ENCODE results near the gene EML6. TPM values are rescaled to one million over a fixed set of nuclear protein-coding genes. Genes with fewer than 3 reads are reported as not detected.

EML6 gene
- polyA plus RNA-seq, 1 donor (not counting 4 experiments of a cell fraction or from before 2014, with no cell fraction given): 0.96 TPM

DNA sequence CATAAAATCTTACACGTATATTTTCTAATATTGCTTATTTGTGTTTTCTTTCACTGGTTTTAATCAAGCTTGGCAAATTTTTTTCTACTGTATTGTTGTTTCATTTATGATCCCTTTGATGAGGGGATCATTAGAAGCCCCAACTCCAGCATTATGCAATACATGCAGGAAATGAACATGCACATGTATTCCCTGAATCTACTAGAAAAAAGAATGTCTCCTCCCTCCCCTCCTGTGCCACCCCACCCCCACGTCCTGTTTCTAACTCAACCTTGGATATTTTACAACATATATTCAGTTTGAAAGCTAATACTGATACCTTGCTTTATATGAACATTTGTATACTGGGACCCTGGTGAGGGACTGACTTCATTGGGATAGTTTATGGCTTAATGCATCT lies 53.0 kb downstream of the EML6 start:
- Histone ChIP-seq H4K20me1 (ENCODE audit: control insufficient read depth, extremely low read depth, insufficient read depth, low read length) (no peaks in the 10 kb centered on the region), H3K27me3 (ENCODE audit: control insufficient read depth, extremely low read depth, insufficient read depth, low read length) (no peaks in the 10 kb centered on the region), H3K79me2 (ENCODE audit: control insufficient read depth, insufficient read depth, low read length) (no peaks in the 10 kb centered on the region), H3K9me1 (ENCODE audit: control insufficient read depth, extremely low read depth, insufficient read depth, low read length) (no peaks in the 10 kb centered on the region), H3K9ac (ENCODE audit: control insufficient read depth, extremely low read depth, insufficient read depth, low read length) (no peak overlapping the region), H3K4me2 (ENCODE audit: control insufficient read depth, extremely low read depth, insufficient read depth, low read depth, low read length) (no peak overlapping the region), H3K4me3 (ENCODE audit: control insufficient read depth in 2 of 3, extremely low read depth in 1 of 3, insufficient read depth in 2 of 3, low read depth in 1 of 3, low read length in 3 of 3) (no peak overlapping the region), H3K9me3 (ENCODE audit: control insufficient read depth, low read depth, low read length) (peaks cover 6% of the 10 kb centered on the region), H3K27ac (ENCODE audit: control insufficient read depth, insufficient read depth, low read length) (no peak overlapping the region), H3K4me1 (ENCODE audit: control insufficient read depth, extremely low read depth, insufficient read depth, low read length) (peaks cover 16% of the 10 kb centered on the region), H2AFZ (ENCODE audit: control insufficient read depth, low read length) (no peak overlapping the region), H3K36me3 (ENCODE audit: control insufficient read depth in 2 of 2, extremely low read depth in 1 of 2, insufficient read depth in 2 of 2, low read length in 2 of 2) (no peaks in the 10 kb centered on the region)
- DNase-seq (ENCODE audit: low read depth, low spot score): no peak
- TF ChIP-seq CTCF (optimal IDR thresholded peaks at IDR 0.05 in 1 of 3, IDR thresholded peaks at IDR 0.05 in 1 of 3, conservative IDR thresholded peaks at IDR 0.05 in 1 of 3; ENCODE audit: extremely low read depth in 1 of 3, insufficient read depth in 2 of 3, low read length in 3 of 3): no peak
- no peak for TF ChIP-seq EZH2 (IDR thresholded peaks at IDR 0.05; ENCODE audit: low read length)
- FAIRE-seq: no peak
- dilution Hi-C loops (cut with MboI; ENCODE audit: extremely low pct_ligation_motif_present, low sequenced_read_pairs): no loop called here

- H2AFZ ChIP-seq (ENCODE audit: control insufficient read depth, low read length): no peak overlapping the region
- no peaks in the 10 kb centered on the region for H3K36me3 ChIP-seq (ENCODE audit: control insufficient read depth in 2 of 2, extremely low read depth in 1 of 2, insufficient read depth in 2 of 2, low read length in 2 of 2)
- H3K9ac ChIP-seq (ENCODE audit: control insufficient read depth, extremely low read depth, insufficient read depth, low read length): no peak overlapping the region
- no peak overlapping the region for H3K4me2 ChIP-seq (ENCODE audit: control insufficient read depth, extremely low read depth, insufficient read depth, low read depth, low read length)
- H3K79me2 ChIP-seq (ENCODE audit: control insufficient read depth, insufficient read depth, low read length): no peaks in the 10 kb centered on the region
- H3K27ac ChIP-seq (ENCODE audit: control insufficient read depth, insufficient read depth, low read length): no peak overlapping the region
- DNase-seq (ENCODE audit: low read depth, low spot score) (no peak), FAIRE-seq (no peak)
- H3K27me3 ChIP-seq (ENCODE audit: control insufficient read depth, extremely low read depth, insufficient read depth, low read length): no peaks in the 10 kb centered on the region
- H3K4me1 ChIP-seq (ENCODE audit: control insufficient read depth, extremely low read depth, insufficient read depth, low read length): no peaks in the 10 kb centered on the region
- dilution Hi-C loops (cut with MboI; ENCODE audit: extremely low pct_ligation_motif_present, low sequenced_read_pairs): no loop called here
- no peaks in the 10 kb centered on the region for H3K9me3 ChIP-seq (ENCODE audit: control insufficient read depth, low read depth, low read length)
- no peak for TF ChIP-seq CTCF (optimal IDR thresholded peaks at IDR 0.05 in 1 of 3, IDR thresholded peaks at IDR 0.05 in 1 of 3, conservative IDR thresholded peaks at IDR 0.05 in 1 of 3; ENCODE audit: extremely low read depth in 1 of 3, insufficient read depth in 2 of 3, low read length in 3 of 3)
- H4K20me1 ChIP-seq (ENCODE audit: control insufficient read depth, extremely low read depth, insufficient read depth, low read length): no peaks in the 10 kb centered on the region
- H3K4me3 ChIP-seq (ENCODE audit: control insufficient read depth in 2 of 3, extremely low read depth in 1 of 3, insufficient read depth in 2 of 3, low read depth in 1 of 3, low read length in 3 of 3): no peak overlapping the region
- H3K9me1 ChIP-seq (ENCODE audit: control insufficient read depth, extremely low read depth, insufficient read depth, low read length): no peaks in the 10 kb centered on the region
Observed at GRCh38 chr2:54783349-54783748, 59.9 kb downstream of the EML6 start.

Measured in keratinocyte (primary cell).